Activated naive CD8-positive, alpha-beta T cell treated with anti-CD3 and anti-CD28 coated beads for 36 hours (primary cell): Measurements from ENCODE around the gene TUBB4B. TPM values are rescaled to one million over a fixed set of nuclear protein-coding genes. Genes with fewer than 3 reads are reported as not detected.

Experiments used
- DNase-seq: peaks from one replicate; pipeline ENCODE4 v3.0.0; 2021
- H3K27ac Mint-ChIP-seq: one replicate; pipeline ENCODE4 v1.8.0; 2022; ENCODE audit warnings: mild to moderate bottlenecking, moderate library complexity, mixed read lengths
- H3K27me3 Mint-ChIP-seq: one replicate; pipeline ENCODE4 v1.8.0; 2022; ENCODE audit warnings: mild to moderate bottlenecking, mixed read lengths
- H3K36me3 Mint-ChIP-seq: one replicate; pipeline ENCODE4 v1.8.0; 2021; ENCODE audit warnings: mild to moderate bottlenecking, mixed read lengths
- H3K4me1 Mint-ChIP-seq: one replicate; pipeline ENCODE4 v1.8.0; 2021; ENCODE audit warnings: mixed read lengths
- H3K4me3 Mint-ChIP-seq: one replicate; pipeline ENCODE4 v1.8.0; 2022; ENCODE audit warnings: mild to moderate bottlenecking, moderate library complexity, mixed read lengths
- H3K9me3 Mint-ChIP-seq: one replicate; pipeline ENCODE4 v1.8.0; 2022; ENCODE audit warnings: mixed read lengths
- total RNA-seq, 2 experiments: library from RNA; stranded (reverse); gene quantifications; one replicate each; pipeline ENCODE4 v1.2.3, GENCODE V29; 2021

Gene TUBB4B
- total RNA-seq, 2 experiments from 2014 or later, result 271 to 274 TPM

DNA sequence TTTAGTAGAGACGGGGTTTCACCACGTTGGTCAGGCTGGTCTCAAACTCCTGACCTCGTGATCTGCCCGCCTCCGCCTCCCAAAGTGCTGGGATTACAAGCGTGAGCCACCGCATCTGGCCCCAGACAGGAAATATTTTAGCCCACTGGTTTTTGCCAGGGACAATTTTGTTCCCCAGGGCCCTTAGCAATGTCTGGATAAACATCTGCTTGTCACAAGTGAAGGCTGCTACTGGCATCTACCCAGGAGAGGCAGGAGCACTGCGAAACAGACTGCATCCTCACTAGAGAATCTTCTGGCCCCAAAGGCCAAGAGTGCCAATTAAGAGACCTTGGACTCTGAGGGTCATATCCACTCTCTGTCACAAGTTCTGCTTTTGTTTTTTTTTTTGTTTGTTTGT, 38.1 kb upstream of the TUBB4B start:
- peaks cover 11% of the 10 kb centered on the region for H3K36me3 Mint-ChIP-seq
- H3K9me3 Mint-ChIP-seq, result no peaks in the 10 kb centered on the region
- H3K4me3 Mint-ChIP-seq, result no peak overlapping the region
- H3K27me3 Mint-ChIP-seq, result no peaks in the 10 kb centered on the region
- no peak overlapping the region for H3K27ac Mint-ChIP-seq
- DNase-seq, result no peak
- peaks cover 43% of the 10 kb centered on the region for H3K4me1 Mint-ChIP-seq

DNA sequence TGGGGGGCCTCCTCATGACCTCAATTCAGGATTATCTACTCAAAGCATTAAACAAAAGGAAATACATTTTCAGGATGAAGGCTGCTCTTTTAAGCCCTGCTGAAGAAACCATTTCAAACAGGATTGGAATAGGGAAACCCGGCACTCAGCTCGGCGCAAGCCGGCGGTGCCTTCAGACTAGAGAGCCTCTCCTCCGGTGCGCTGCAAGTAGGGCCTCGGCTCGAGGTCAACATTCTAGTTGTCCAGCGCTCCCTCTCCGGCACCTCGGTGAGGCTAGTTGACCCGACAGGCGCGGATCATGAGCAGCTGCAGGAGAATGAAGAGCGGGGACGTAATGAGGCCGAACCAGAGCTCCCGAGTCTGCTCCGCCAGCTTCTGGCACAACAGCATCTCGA, 36.4 kb upstream of the TUBB4B start:
- Mint-ChIP-seq H3K4me1 (peaks cover 45% of the 10 kb centered on the region), H3K27ac (peak overlapping the region; percentile 93)
- no peak for DNase-seq

DNA sequence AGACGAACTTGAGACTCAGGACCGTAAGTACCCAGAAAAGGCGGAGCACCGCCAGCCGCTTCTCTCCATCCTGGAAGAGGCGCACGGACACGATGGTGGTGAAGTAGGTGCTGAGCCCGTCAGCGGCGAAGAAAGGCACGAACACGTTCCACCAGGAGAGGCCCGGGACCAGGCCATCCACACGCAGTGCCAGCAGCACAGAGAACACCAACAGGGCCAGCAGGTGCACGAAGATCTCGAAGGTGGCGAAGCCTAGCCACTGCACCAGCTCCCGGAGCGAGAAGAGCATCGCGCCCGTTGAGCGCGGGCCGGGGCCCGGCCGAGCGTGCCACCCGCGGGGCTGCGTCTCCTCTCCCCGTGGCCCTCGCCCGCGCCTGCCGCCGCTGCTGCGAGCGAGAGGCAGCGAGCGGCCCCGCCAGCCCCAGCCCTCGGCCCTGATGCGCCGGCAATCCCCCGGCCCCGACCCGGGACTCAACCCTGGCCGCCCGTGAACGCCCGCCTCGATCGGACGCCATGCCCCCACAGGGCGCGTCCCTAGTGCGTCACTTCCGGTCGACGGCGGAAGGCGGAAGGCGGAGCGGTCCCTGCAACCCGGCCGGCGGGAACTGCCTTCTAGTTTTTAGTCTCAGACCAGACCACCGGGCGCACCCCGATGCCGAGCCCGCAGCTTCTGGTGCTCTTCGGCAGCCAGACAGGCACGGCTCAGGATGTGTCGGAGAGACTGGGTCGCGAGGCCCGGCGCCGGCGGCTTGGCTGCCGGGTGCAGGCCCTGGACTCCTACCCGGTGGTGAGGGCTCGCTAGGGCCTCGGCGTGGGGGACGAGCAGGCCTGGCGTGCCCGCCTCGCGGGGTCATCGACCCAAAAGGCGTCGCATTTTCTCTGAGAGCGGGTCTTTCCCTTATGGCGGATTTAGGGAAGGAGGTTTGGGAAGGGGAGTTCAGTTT, 35.7 kb upstream of the TUBB4B start, which contains the start of the genes NDOR1 and TMEM203:
Gene NDOR1, plus strand, starts transcription at position 575 of the 944 bp plus-strand sequence. Its CDS starts 78 bp downstream, at position 653.
Gene TMEM203, minus strand, starts transcription at position 523 of the 944 bp plus-strand sequence. Its CDS starts 234 bp downstream, at position 289.
- Mint-ChIP-seq H3K36me3 (peaks cover 22% of the 10 kb centered on the region), H3K4me3 (peak within 1 kb of the TSS; percentile 95), H3K27ac (peak within 1 kb of the TSS; percentile 93), H3K27me3 (no peaks in the 10 kb centered on the region), H3K4me1 (peaks cover 45% of the 10 kb centered on the region), H3K9me3 (no peaks in the 10 kb centered on the region)
- DNase-seq, result peak; percentile 96

More for the DNA sequence above, 36.4 kb upstream of the TUBB4B start:
- Mint-ChIP-seq H3K36me3 (peaks cover 18% of the 10 kb centered on the region), H3K27me3 (no peaks in the 10 kb centered on the region), H3K9me3 (no peaks in the 10 kb centered on the region), H3K4me3 (peak overlapping the region; percentile 95)

DNA sequence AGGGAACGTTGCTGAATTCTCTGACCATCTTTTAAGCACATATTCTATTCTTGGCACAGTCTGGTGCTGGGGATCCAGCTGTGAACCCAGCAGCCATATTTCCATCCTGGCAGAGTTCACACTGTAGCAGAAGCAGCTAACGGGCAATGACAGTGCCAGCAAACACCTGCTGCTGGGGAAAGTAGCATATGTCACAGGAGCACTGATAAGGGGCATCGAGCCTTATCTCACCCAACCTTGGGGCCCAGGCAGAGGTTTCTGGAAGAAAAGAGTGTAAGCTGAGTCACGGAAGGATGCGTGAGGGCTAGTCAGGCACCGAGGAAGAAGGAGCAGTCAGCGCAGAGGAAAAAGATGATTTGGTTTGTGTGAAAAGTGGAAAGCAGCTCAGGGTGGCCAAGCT, 34.5 kb upstream of the TUBB4B start:
- Mint-ChIP-seq H3K9me3 (no peaks in the 10 kb centered on the region), H3K27ac (peak overlapping the region; percentile 88), H3K36me3 (peaks cover 27% of the 10 kb centered on the region), H3K27me3 (no peaks in the 10 kb centered on the region), H3K4me1 (peaks cover 42% of the 10 kb centered on the region), H3K4me3 (peak overlapping the region; percentile 95)
- no peak for DNase-seq

DNA sequence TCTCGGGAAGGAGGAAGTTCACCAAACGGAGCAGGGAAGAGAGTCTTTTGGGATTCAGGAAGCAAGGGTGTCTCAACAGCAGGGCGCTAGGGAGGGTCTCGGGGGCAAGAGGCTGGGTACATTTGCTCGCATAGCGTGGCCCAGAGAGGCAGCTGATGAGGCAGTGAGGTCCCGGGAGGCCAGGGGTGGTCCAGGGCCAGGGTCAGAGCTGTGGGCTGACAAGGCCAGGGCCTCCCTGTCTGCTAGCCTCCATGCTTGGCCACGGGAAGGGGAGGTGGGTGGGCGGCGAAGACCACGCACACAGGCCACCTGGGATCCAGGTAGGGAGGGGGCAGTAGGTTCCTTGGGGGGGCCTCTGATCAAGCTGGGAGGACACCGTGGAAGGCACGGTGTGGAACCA, 29.6 kb upstream of the TUBB4B start:
- H3K27ac Mint-ChIP-seq, result no peak overlapping the region
- H3K27me3 Mint-ChIP-seq, result no peaks in the 10 kb centered on the region
- peaks cover 24% of the 10 kb centered on the region for H3K36me3 Mint-ChIP-seq

DNA sequence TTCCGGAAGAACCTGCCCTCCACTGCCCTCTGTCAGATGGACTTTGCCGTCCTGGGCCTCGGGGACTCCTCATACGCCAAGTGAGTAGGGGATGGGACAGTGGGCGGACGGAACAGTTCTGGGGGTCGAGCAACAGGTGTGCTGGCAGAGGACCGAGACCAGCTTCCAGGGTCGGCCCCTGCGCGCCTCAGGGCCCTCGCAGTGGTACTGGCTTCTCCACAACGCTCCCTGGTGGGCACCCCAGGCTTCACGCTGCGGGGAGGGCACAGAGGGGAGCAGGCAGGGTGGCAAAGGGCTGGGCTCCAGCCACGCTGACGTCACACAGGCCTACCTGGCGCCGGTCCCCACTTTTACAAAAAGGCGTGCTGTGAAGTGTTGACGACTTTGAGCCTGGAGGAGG, 28.6 kb upstream of the TUBB4B start:
- no peak for DNase-seq
- Mint-ChIP-seq H3K9me3 (no peaks in the 10 kb centered on the region), H3K4me1 (peaks cover 6% of the 10 kb centered on the region), H3K36me3 (peaks cover 20% of the 10 kb centered on the region), H3K27me3 (no peaks in the 10 kb centered on the region), H3K27ac (no peak overlapping the region), H3K4me3 (no peak overlapping the region)

More for the DNA sequence above, 29.6 kb upstream of the TUBB4B start:
- Mint-ChIP-seq H3K9me3 (no peaks in the 10 kb centered on the region), H3K4me1 (peaks cover 14% of the 10 kb centered on the region), H3K4me3 (no peak overlapping the region)
- no peak for DNase-seq

DNA sequence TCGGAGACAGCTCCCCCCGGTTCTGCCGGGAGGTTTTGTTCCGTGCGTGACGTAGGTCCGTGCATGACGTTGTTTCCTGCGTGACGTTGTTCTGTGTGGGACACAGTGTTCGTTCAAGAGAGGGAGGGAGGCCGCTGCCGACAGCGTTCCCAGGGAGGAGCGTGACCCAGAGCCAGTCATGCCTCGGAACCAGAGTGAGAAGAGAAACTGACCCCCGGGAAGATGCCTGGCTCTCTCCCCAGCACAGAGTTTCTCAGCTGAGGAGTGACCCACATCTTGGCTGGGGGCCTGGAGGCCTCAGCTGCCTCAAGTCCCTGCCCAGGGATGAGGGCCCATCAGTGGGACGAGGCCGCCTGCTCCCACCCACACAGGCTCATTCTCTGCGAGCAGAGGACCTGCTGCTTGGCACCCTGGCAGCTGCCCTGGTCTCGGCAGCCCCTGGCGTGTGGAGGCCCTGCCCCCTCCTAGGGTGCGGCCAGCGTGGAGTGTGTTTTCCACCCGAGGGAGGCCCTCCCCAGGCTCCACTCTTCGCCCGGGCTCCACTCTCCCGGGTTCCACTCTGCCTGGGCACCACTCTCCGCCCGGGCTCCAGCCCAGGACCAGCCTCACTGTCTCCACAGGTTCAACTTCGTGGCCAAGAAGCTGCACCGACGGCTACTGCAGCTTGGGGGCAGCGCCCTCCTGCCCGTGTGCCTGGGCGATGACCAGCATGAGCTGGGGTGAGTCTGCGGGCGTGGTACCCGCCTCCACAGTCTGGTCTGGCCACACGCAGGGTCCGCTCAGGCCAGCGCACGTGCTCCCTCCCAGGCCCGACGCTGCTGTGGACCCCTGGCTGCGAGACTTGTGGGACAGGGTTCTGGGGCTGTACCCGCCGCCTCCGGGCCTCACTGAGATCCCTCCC, 27.7 kb upstream of the TUBB4B start:
- H3K36me3 Mint-ChIP-seq, result peaks cover 18% of the 10 kb centered on the region
- H3K4me3 Mint-ChIP-seq, result no peak overlapping the region
- H3K9me3 Mint-ChIP-seq, result no peaks in the 10 kb centered on the region
- H3K4me1 Mint-ChIP-seq, result peaks cover 5% of the 10 kb centered on the region
- no peaks in the 10 kb centered on the region for H3K27me3 Mint-ChIP-seq
- H3K27ac Mint-ChIP-seq, result no peak overlapping the region
- DNase-seq, result no peak

DNA sequence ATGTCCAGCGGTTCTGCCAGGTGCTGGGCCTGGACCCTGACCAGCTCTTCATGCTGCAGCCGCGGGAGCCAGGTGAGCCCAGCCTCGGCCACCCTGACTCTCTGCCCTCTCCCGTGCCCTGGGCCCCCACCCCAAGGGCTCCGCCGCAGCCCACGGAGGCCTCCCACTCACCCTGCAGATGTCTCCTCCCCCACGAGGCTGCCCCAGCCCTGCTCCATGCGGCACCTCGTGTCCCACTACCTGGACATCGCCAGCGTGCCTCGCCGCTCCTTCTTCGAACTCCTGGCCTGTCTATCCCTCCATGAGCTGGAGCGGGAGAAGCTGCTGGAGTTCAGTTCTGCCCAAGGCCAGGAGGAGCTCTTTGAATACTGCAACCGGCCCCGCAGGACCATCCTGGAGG, 26.5 kb upstream of the TUBB4B start:
- DNase-seq, result no peak
- H3K4me3 Mint-ChIP-seq, result no peak overlapping the region
- H3K27ac Mint-ChIP-seq, result no peak overlapping the region
- H3K9me3 Mint-ChIP-seq, result no peaks in the 10 kb centered on the region
- peaks cover 2% of the 10 kb centered on the region for H3K4me1 Mint-ChIP-seq
- H3K27me3 Mint-ChIP-seq, result no peaks in the 10 kb centered on the region
- peaks cover 12% of the 10 kb centered on the region for H3K36me3 Mint-ChIP-seq

DNA sequence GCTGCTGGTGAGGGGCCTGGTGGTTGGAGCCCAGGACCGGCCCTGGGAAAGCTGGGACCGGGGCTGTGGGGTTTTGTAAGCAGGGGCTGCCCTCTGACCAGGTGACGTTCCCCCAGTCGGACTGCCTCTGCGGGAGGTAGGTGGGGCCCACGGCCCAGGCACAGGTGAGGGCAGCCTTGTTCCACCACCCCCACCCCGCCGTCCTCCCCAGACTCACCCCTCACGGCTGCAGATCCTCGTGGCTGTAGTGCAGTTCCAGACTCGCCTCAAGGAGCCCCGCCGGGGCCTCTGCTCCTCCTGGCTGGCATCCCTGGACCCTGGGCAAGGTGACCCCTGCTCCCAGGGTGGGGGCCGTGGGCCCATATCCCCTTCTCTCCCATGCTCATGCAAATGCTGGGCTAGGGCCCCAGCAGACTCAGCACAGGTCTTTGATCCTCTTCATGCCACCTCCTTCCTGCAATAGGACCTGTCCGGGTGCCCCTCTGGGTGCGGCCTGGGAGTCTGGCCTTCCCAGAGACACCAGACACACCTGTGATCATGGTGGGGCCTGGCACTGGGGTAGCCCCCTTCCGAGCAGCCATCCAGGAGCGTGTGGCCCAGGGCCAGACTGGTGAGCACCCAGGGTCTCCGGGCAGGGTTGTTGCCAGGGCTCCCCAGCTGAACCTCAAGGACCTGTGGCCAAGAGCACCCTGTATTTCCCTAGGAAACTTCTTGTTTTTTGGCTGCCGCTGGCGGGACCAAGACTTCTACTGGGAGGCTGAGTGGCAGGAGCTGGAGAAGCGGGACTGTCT, 25.7 kb upstream of the TUBB4B start:
- H3K27me3 Mint-ChIP-seq, result no peaks in the 10 kb centered on the region
- DNase-seq, result no peak
- H3K9me3 Mint-ChIP-seq, result no peaks in the 10 kb centered on the region
- H3K4me3 Mint-ChIP-seq, result no peak overlapping the region
- peaks cover 9% of the 10 kb centered on the region for H3K36me3 Mint-ChIP-seq
- H3K4me1 Mint-ChIP-seq, result peaks cover 2% of the 10 kb centered on the region
- no peak overlapping the region for H3K27ac Mint-ChIP-seq

DNA sequence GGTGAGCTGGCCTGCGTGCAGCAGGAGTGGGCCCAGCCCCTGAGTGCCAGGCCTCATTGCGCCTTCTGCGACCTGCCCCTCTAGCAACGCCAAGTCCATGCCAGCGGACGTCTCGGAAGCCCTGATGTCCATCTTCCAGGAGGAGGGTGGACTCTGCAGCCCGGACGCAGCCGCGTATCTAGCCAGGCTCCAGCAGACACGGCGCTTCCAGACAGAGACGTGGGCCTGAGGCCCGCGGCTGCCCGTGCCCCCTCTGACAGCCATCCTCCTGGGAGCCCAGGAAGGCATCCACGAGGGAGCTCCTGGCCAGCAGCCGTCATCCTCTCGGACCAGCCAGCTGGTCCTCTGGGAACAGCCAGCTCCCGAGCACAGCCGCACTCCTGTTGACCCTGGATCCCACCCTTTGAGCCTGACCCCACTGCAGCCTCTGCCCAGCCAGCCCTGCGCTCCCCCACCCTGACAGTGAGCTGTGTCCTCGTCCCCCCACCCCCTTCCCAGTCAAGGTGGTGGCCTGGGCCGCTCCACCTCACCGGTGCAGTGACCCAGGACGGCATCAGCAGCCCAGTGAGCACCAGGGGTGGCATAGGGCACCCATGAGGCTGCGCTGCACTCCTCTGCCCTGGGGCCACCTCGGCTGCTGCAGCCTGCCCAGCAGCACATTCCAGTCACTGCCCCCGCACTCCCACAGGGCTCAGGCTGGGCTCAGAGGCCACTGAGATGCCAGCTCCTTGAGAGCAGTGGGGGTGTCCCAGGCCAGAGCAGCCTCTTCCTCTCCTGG, 24.7 kb upstream of the TUBB4B start:
- H3K9me3 Mint-ChIP-seq, result no peaks in the 10 kb centered on the region
- no peaks in the 10 kb centered on the region for H3K27me3 Mint-ChIP-seq
- H3K36me3 Mint-ChIP-seq, result peaks cover 4% of the 10 kb centered on the region
- no peaks in the 10 kb centered on the region for H3K4me1 Mint-ChIP-seq
- no peak for DNase-seq
- H3K27ac Mint-ChIP-seq, result no peak overlapping the region
- H3K4me3 Mint-ChIP-seq, result no peak overlapping the region

DNA sequence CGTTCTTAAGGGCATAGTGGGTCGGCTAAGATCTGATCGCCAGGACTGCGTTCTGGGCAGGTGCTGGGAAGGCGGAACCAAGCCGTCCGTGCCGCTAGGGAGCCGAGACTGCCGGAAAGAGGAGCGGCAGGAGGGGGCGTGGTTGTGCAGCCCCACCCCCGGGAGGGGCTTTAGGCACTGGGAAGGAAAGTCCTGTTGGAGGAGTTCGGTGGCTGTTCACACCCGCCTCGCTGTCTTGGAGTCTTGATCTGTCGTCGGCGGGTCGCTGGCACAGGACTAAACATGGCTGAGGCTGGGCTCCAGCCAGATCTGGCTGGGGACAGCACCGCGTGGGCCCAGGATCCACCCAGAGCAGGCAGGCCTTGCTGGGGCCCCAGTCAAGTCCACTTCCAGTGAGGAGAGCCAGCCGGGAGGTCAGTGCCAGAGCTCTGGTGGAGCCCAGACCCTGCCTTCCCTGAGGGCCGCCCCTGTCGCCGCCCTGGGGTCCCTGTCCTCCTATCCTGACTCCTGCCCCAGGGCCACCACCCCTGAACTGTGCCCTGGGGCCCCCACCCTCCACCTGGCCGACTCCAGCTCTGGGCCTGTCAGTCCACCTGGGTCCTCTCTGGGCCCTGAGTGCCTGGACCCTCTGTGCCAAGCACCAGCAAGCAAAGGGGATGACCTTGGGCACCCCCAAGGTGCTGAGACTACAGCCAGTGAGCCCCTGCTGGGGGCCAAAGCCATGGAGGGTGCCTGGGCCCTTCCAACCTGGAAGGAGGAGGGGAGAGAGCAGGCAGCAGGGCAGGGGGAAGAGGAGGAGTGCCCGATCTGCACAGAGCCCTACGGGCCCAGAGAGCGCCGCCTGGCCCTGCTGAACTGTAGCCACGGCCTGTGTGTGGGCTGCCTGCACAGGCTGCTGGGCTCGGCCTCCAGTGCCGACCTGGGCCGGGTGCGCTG, 23.5 kb upstream of the TUBB4B start:
- Mint-ChIP-seq H3K4me1 (no peaks in the 10 kb centered on the region), H3K27ac (no peak overlapping the region), H3K4me3 (no peak overlapping the region), H3K36me3 (peaks cover 4% of the 10 kb centered on the region), H3K9me3 (no peaks in the 10 kb centered on the region), H3K27me3 (no peaks in the 10 kb centered on the region)
- no peak for DNase-seq

DNA sequence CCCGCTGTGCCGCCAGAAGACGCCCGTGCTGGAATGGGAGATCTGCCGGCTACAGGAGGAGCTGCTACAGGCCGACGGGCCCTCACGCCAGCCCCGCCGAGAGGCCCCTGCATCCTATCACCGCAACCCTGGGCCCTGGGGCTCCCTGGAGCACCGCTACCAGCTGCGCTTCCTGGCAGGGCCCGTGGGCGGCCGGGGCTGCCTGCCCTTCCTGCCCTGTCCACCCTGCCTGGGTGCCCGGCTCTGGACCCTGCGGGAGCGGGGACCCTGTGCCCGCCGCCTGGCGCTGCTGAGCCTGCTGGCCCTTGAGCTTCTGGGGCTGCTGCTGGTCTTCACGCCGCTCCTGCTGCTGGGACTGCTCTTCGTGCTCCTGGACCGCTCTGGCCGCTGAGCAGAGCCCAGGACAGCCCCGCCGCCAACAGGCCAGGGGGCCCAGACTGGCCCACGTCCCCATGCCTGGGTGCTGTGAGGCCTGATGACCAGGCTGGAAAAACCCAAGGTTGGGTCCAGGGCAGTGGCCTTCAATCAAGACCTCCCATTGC, 22.8 kb upstream of the TUBB4B start:
- Mint-ChIP-seq H3K27ac (no peak overlapping the region), H3K36me3 (no peaks in the 10 kb centered on the region), H3K4me3 (no peak overlapping the region), H3K27me3 (no peaks in the 10 kb centered on the region), H3K9me3 (no peaks in the 10 kb centered on the region), H3K4me1 (peaks cover 3% of the 10 kb centered on the region)
- DNase-seq, result no peak

DNA sequence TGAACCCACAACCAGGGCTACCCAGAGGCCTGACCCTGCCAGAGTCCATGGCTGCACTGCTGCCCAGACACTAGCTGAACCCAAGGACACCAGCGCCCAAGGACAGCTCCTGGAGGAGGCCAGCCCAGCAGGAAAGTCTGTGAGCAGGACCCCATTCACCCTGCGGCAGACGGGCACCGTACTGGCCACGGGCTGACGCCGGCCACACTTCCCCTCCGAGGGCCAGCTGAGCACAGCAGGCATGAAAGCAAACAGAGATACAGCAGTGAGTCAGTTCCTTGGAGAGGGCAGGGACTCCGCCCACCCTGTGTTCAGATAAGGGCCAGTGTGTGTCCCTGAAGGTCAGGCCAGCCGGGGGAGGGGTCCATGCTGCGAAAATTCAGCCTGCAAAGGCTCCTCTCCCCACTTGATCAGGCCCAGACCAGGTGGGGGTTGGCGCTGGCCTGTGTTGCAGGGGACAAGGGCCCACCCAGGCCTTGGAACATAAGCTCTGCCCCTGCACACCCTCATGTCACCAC, 22.3 kb upstream of the TUBB4B start:
- DNase-seq, result no peak
- H3K36me3 Mint-ChIP-seq, result no peaks in the 10 kb centered on the region

More for the DNA sequence above, 22.3 kb upstream of the TUBB4B start:
- Mint-ChIP-seq H3K4me3 (no peak overlapping the region), H3K27ac (no peak overlapping the region), H3K9me3 (no peaks in the 10 kb centered on the region), H3K4me1 (peaks cover 3% of the 10 kb centered on the region), H3K27me3 (no peaks in the 10 kb centered on the region)
